Spleen (tissue), 7 donors: ENCODE results near the gene YLPM1.

Source experiments
- POLR2A ChIP-seq, 3 donors: fragments of 450-650 bp; IDR thresholded peaks; one replicate each; pipeline ENCODE4 v1.5.1; 2017; ENCODE audit warnings: antibody characterized with exemption in 3 of 3, mild to moderate bottlenecking in 1 of 3
- POLR2AphosphoS5 ChIP-seq, 3 donors: sonication (generic); formaldehyde crosslinking; IDR thresholded peaks; one replicate each; pipeline ENCODE4 v1.5.1; 2017; ENCODE audit warnings: antibody characterized with exemption in 3 of 3
- TF ChIP-seq, protein P1 (sequence below), 11 experiments: fragments of 200-600 bp in 7 of 11; fragments of 450-650 bp in 4 of 11; sonication (generic) in 4 of 11; IDR thresholded peaks in 8 of 11; conservative IDR thresholded peaks in 3 of 11; 1 replicate in 7 of 11; 2 replicates in 4 of 11; pipeline versions ENCODE4 v1.4.0 to v1.8.0; 2016 to 2021; ENCODE audit warnings: antibody characterized with exemption in 11 of 11, inconsistent platforms in 4 of 11, mild to moderate bottlenecking in 1 of 11
- donor health status: DM: no; HTN: no; CAD: no; lungs with moderate emphysema.
- donor health status: DM: no; HTN: no; CAD: no.
- donor health status: DM: no; HTN: no; CAD: no.

DNA sequence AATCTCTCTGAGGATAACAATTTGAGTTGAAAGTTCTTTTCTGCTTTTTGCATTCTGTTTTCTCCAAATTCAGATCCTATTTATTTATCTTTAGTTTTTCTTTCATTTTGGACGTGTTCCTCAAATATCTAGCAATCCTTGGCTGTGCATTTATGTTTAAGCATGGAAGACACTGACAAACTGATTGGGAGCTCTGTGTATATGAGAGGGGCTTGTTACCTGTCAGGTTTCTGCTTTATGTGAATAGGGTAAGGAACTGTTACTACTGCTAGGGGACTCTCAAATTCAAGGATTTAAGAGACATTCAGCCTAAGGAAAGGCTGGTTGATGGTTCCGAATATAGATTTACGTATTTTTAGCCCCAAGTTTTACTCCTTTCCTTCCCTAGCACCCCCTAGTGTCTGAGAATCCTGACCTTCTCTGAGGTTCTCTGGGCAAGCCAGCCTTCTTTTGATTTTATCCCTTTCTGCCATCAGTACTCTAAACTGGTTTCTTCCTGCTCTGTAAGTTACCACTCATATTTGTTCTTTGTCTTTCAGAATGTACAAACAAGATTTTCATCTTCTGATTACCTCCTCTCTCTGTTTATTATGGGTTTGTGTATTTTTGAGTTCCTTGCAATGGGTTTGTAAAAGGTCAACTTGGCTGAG lies 30.5 kb downstream of the YLPM1 start:
- TF ChIP-seq, protein P1, sequence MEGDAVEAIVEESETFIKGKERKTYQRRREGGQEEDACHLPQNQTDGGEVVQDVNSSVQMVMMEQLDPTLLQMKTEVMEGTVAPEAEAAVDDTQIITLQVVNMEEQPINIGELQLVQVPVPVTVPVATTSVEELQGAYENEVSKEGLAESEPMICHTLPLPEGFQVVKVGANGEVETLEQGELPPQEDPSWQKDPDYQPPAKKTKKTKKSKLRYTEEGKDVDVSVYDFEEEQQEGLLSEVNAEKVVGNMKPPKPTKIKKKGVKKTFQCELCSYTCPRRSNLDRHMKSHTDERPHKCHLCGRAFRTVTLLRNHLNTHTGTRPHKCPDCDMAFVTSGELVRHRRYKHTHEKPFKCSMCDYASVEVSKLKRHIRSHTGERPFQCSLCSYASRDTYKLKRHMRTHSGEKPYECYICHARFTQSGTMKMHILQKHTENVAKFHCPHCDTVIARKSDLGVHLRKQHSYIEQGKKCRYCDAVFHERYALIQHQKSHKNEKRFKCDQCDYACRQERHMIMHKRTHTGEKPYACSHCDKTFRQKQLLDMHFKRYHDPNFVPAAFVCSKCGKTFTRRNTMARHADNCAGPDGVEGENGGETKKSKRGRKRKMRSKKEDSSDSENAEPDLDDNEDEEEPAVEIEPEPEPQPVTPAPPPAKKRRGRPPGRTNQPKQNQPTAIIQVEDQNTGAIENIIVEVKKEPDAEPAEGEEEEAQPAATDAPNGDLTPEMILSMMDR (IDR thresholded peaks at IDR 0.05 in 8 of 11, conservative IDR thresholded peaks at IDR 0.05 in 3 of 11), result peak in 3 of 11 experiments; percentile 18 to 24 (median 18)
- TF ChIP-seq POLR2A (IDR thresholded peaks at IDR 0.05), result no peak
- TF ChIP-seq POLR2AphosphoS5 (IDR thresholded peaks at IDR 0.05), result no peak
